GM12873 (cell line): Measurements from ENCODE around the gene CSAD.

Experiments used
- CTCF ChIP-seq: IDR thresholded peaks from 2 replicates; pipeline ENCODE4 v1.5.1; 2012; ENCODE audit warnings: low read depth, mild to moderate bottlenecking, moderate library complexity, low read length, control low read depth; ENCODE audit not compliant: insufficient read depth; ENCODE audit errors: missing control alignments

The CSAD gene

DNA sequence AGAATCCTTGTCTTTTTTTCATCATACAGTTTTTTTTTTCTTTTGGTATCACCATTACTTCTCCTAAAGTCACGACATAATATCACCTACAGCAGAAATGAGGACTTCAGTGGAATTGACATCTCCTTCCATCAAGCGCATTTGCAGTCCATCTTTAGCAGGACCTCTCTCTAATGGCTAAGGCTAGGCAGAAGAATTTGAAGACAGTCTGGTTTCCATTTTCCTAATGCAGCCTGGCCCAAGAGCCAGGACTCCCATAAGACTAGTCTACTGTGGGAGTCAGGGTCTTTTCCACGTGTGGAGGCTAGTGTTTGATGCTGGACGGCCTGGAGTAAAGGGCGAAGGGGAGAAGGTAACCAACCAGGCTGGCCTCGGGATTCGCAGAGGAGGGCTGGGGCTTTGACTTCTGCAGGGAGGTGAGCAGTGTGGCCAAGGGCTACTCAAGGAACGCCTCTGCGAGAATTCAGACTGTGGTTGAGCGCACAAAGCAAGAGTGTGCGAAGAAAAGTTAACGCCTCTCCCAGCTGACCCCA lies 972 bp downstream of the CSAD start:
- TF ChIP-seq CTCF, result no peak

- no peak for TF ChIP-seq CTCF
Observed at GRCh38 chr12:53176750-53177149, 4.0 kb downstream of the CSAD start.

- TF ChIP-seq CTCF, result peak; percentile 44
Observed at GRCh38 chr12:53174881-53175491, 5.7 kb downstream of the CSAD start.

GRCh38 chr12:53173085-53173715 lies 7.5 kb downstream of the CSAD start:
- no peak for TF ChIP-seq CTCF

DNA sequence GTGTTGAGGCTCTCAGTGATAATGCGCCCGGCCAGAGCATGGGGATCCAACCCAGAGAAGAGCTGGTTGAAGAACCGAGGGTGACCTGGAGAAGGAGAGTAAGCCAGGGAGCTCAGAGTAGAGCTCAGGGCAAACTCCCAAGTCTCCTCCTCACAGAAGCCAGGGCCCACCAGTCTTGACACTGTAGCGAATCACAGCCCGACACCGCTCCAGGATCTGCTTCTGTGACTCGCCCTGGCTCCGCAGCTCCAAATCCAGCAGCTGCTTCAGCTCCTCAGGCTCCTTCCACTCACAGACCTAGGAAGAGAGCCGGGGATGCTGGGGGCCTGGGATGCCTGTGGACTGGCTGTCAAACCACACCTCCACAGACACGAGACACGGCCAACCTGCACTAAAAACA lies 8.4 kb downstream of the CSAD start:
- TF ChIP-seq CTCF, result no peak

GRCh38 chr12:53171725-53172329 lies 8.9 kb downstream of the CSAD start:
- no peak for TF ChIP-seq CTCF
